ENCODE measurements around the gene CNGB1. TPM values are rescaled to one million over a fixed set of nuclear protein-coding genes. Genes with fewer than 3 reads are reported as not detected.

The CNGB1 gene
- total RNA-seq, 3 donors from 2014 or later (not counting 1 experiment from before 2014, with no cell fraction given), result not detected

GRCh38 chr16:57914244-57915173 is 56.4 kb downstream of the CNGB1 start:
- Histone ChIP-seq H3K9me3 (ENCODE audit: control insufficient read depth, insufficient read depth, low read length) (no peaks in the 10 kb centered on the region), H3K27me3 (ENCODE audit: control insufficient read depth, insufficient read depth, low read length) (no peaks in the 10 kb centered on the region), H3K27ac (ENCODE audit: low read length) (no peak overlapping the region), H3K36me3 (ENCODE audit: control insufficient read depth, insufficient read depth, low read length) (no peaks in the 10 kb centered on the region), H3K4me3 (ENCODE audit: low read length) (no peak overlapping the region), H3K4me1 (ENCODE audit: control insufficient read depth, insufficient read depth, low read length) (no peaks in the 10 kb centered on the region)
- intact Hi-C loops (cut with micrococcal nuclease), result no loop called here
- Mint-ChIP-seq H3K4me1 (no peaks in the 10 kb centered on the region), H3K27ac (no peak overlapping the region), H3K4me3 (no peak overlapping the region), H3K9me3 (no peaks in the 10 kb centered on the region), H3K27me3 (ENCODE audit: low read depth in 2 of 2) (peaks cover 0 to 3% of the 10 kb centered on the region in 2 donors), H3K36me3 (no peaks in the 10 kb centered on the region)
- no peak for TF ChIP-seq CTCF (IDR thresholded peaks at IDR 0.05)
- DNase-seq (no peak), ATAC-seq (no peak)
- 86% methylated on average over 9 of the region's 9 CpGs for WGBS (ENCODE audit: insufficient coverage)

GRCh38 chr16:57912529-57913260 is 58.2 kb downstream of the CNGB1 start:
- DNase-seq (no peak), ATAC-seq (no peak)
- H3K36me3 ChIP-seq (ENCODE audit: control insufficient read depth, insufficient read depth, low read length), result no peaks in the 10 kb centered on the region
- no peak for TF ChIP-seq CTCF (IDR thresholded peaks at IDR 0.05)
- no peaks in the 10 kb centered on the region for H3K27me3 ChIP-seq (ENCODE audit: control insufficient read depth, insufficient read depth, low read length)
- WGBS (ENCODE audit: insufficient coverage), result 89% methylated on average over 16 of the region's 16 CpGs
- Mint-ChIP-seq H3K4me1 (no peaks in the 10 kb centered on the region), H3K4me3 (no peak overlapping the region), H3K27me3 (ENCODE audit: low read depth in 2 of 2) (peaks cover 0 to 3% of the 10 kb centered on the region in 2 donors), H3K9me3 (no peaks in the 10 kb centered on the region), H3K27ac (no peak overlapping the region), H3K36me3 (no peaks in the 10 kb centered on the region)
- H3K9me3 ChIP-seq (ENCODE audit: control insufficient read depth, insufficient read depth, low read length), result no peaks in the 10 kb centered on the region
- no peaks in the 10 kb centered on the region for H3K4me1 ChIP-seq (ENCODE audit: control insufficient read depth, insufficient read depth, low read length)
- no peak overlapping the region for H3K4me3 ChIP-seq (ENCODE audit: low read length)
- intact Hi-C loops (cut with micrococcal nuclease), result no loop called here
- H3K27ac ChIP-seq (ENCODE audit: low read length), result no peak overlapping the region

DNA sequence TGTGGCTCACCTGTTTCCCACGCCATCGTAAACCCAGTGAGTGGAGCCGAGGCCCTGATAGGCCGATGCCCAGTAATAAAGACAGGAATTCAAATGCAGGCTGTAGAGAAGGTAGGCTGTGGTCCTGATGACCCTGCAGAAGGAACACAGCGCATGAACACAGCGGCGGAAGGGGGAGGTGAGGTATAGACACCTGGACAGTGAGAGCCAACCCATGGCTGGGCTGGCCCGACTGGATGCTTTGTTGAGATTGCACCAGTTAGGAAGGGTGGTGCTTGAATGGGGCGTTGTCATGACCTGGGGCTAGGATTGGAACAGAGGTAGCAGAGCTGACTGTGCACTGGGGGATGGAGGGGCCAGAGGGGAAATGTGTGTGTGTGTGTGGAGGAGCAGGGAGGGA is 59.2 kb downstream of the CNGB1 start:
- no peak overlapping the region for H3K27ac Mint-ChIP-seq
- ATAC-seq (no peak), DNase-seq (no peak)
- H3K36me3 Mint-ChIP-seq, result no peaks in the 10 kb centered on the region
- Histone ChIP-seq H3K4me1 (ENCODE audit: control insufficient read depth, insufficient read depth, low read length) (no peaks in the 10 kb centered on the region), H3K36me3 (ENCODE audit: control insufficient read depth, insufficient read depth, low read length) (no peaks in the 10 kb centered on the region), H3K27me3 (ENCODE audit: control insufficient read depth, insufficient read depth, low read length) (no peaks in the 10 kb centered on the region), H3K4me3 (ENCODE audit: low read length) (no peak overlapping the region), H3K9me3 (ENCODE audit: control insufficient read depth, insufficient read depth, low read length) (no peaks in the 10 kb centered on the region), H3K27ac (ENCODE audit: low read length) (no peak overlapping the region)
- TF ChIP-seq CTCF (IDR thresholded peaks at IDR 0.05), result no peak
- H3K9me3 Mint-ChIP-seq, result no peaks in the 10 kb centered on the region
- intact Hi-C loops (cut with micrococcal nuclease), result no loop called here
- no peaks in the 10 kb centered on the region for H3K4me1 Mint-ChIP-seq
- H3K4me3 Mint-ChIP-seq, result no peak overlapping the region
- peaks cover 0 to 3% of the 10 kb centered on the region in 2 donors for H3K27me3 Mint-ChIP-seq (ENCODE audit: low read depth in 2 of 2)
- WGBS (ENCODE audit: insufficient coverage), result 92% methylated on average over 9 of the region's 9 CpGs

Measured in natural killer cell (primary cell).